Sigmoid colon (tissue), 7 donors: ENCODE data around the gene LPP. TPM values are rescaled to one million over a fixed set of nuclear protein-coding genes. Genes with fewer than 3 reads are reported as not detected.

ENCODE experiments used
- DNase-seq: peaks from one replicate; pipeline ENCODE4 v3.0.0-alpha.2; 2019
- H3K27ac ChIP-seq, 4 donors: fragments of 200-600 bp; sonication (generic); one replicate each; pipeline ENCODE4 v1.5.1; 2016 to 2019; ENCODE audit warnings: mild to moderate bottlenecking in 1 of 4
- H3K27me3 ChIP-seq, 3 donors: fragments of 200-600 bp; sonication (generic); one replicate each; pipeline ENCODE4 v1.5.1; 2019; ENCODE audit warnings: mild to moderate bottlenecking in 1 of 3
- H3K36me3 ChIP-seq, 4 donors: fragments of 200-600 bp; sonication (generic); one replicate each; pipeline ENCODE4 v1.5.1; 2016 to 2019
- H3K4me1 ChIP-seq, 4 donors: fragments of 200-600 bp; sonication (generic); one replicate each; pipeline ENCODE4 v1.5.1; 2017 to 2019
- H3K4me3 ChIP-seq, 4 donors: fragments of 200-600 bp; sonication (generic); one replicate each; pipeline ENCODE4 v1.5.1; 2017 to 2019; ENCODE audit warnings: mild to moderate bottlenecking in 2 of 4, moderate library complexity in 1 of 4
- H3K9me3 ChIP-seq, 4 donors: fragments of 200-600 bp in 3 of 4; sonication (generic) in 3 of 4; one replicate each; pipeline versions ENCODE4 v1.5.1 to v1.6.1; 2013 to 2019
- CTCF ChIP-seq, 4 experiments: fragments of 450-650 bp in 3 of 4; fragments of 200-600 bp in 1 of 4; IDR thresholded peaks; one replicate each; pipeline ENCODE4 v1.5.1; 2016 to 2019; ENCODE audit warnings: antibody characterized with exemption in 4 of 4, mild to moderate bottlenecking in 3 of 4, moderate library complexity in 2 of 4
- EP300 ChIP-seq, 4 donors: sonication (generic); formaldehyde crosslinking; IDR thresholded peaks; one replicate each; pipeline ENCODE4 v1.6.1; 2017; ENCODE audit warnings: antibody characterized with exemption in 4 of 4
- POLR2A ChIP-seq, 2 donors: fragments of 450-650 bp; IDR thresholded peaks; one replicate each; pipeline ENCODE4 v1.6.1; 2016; ENCODE audit warnings: antibody characterized with exemption in 2 of 2, mild to moderate bottlenecking in 2 of 2, moderate library complexity in 2 of 2
- POLR2AphosphoS5 ChIP-seq, 4 donors: sonication (generic); formaldehyde crosslinking; IDR thresholded peaks; one replicate each; pipeline ENCODE4 v1.6.1; 2017; ENCODE audit warnings: antibody characterized with exemption in 4 of 4
- WGBS, 2 donors: extraction: QIAGEN DNeasy Blood & Tissue Kit; methylation state at CpG; one replicate each; pipeline ENCODE4 v1.1.7; 2013; 5-methylcytosine and 5-hydroxymethylcytosine counted together
- intact Hi-C: fragments of 100-400 bp; cut with DNase I; formaldehyde crosslinking; loops from one replicate; pipeline ENCODE4 v1.15.1; 2023
- polyA plus RNA-seq, 3 donors: library from polyadenylated mRNA; stranded (reverse); fragments of 200-250 nt; gene quantifications; one replicate each; pipeline ENCODE4 v1.2.3, GENCODE V29; 2013
- total RNA-seq, 4 donors: library from RNA; depleted of rRNA; stranded (reverse); fragments of >200 nt; gene quantifications; one replicate each; pipeline ENCODE4 v1.1.0, GENCODE V29; 2016
- donor health status: healthy with polysubstance abuse.
- donor health status: Bipolar disorder and iron deficiency.
- donor health status: healthy.

The LPP gene
- total and polyA plus RNA-seq, 7 donors = 5.3 to 1,773 (median 824) TPM

DNA sequence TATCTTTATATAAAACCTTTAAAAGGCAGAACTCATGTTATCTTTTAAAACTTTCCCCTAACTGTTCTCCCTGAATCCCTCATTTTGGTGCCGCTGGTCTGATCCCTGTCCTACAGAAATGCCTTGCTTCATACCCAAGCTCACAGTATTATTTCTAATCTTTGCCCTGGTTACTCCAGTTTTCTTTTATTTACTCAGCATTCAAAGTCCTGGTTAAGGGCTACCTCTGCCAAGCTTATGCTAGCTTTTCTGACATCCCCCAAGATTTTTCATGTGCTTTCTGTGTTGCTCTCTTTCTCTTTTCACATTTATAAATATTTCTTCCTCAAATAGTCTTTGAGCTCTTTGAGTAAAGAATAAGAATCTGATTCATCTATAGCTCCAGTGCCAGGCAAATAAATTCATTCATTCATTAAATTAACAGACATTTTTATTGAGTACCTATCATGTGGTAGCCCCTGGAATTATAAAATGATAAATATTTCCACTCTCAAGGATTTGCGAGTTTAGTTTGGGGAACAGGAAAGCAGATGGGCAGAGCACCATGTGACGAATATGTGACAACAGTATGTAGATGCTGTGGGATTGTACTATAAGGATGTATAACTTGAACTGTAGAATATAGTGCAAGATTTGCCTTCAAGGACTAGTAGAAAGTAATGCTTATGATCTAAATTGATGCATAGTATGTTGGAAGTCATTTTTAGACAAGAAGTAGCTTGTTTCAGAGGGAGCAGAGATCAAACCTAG is 247.5 kb downstream of the LPP start:
- intact Hi-C loops = no loop called here
- Histone ChIP-seq H3K4me1 (peaks cover 0 to 86% (median 58%) of the 10 kb centered on the region in 4 donors), H3K9me3 (no peaks in the 10 kb centered on the region), H3K36me3 (peaks cover 0 to 5% (median 2%) of the 10 kb centered on the region in 4 donors), H3K27ac (peak overlapping the region in 2 of 4 donors; percentile 13 to 24), H3K4me3 (no peak overlapping the region), H3K27me3 (no peaks in the 10 kb centered on the region)
- 66 to 74% methylated on average over 3 of the region's 3 CpGs for WGBS, 2 donors
- no peak for DNase-seq
- no peak for TF ChIP-seq POLR2AphosphoS5 (IDR thresholded peaks at IDR 0.05)
- no peak for TF ChIP-seq POLR2A (IDR thresholded peaks at IDR 0.05)
- TF ChIP-seq EP300 (IDR thresholded peaks at IDR 0.05) = no peak
- TF ChIP-seq CTCF (IDR thresholded peaks at IDR 0.05) = no peak

GRCh38 chr3:188402229-188402628 is 248.3 kb downstream of the LPP start:
- intact Hi-C loops = no loop called here
- Histone ChIP-seq H3K4me3 (no peak overlapping the region), H3K4me1 (peaks cover 0 to 86% (median 56%) of the 10 kb centered on the region in 4 donors), H3K36me3 (peaks cover 0 to 10% (median 6%) of the 10 kb centered on the region in 4 donors), H3K27ac (no peak overlapping the region), H3K9me3 (no peaks in the 10 kb centered on the region), H3K27me3 (no peaks in the 10 kb centered on the region)
- TF ChIP-seq EP300 (IDR thresholded peaks at IDR 0.05) (no peak), CTCF (IDR thresholded peaks at IDR 0.05) (no peak), POLR2A (IDR thresholded peaks at IDR 0.05) (no peak), POLR2AphosphoS5 (IDR thresholded peaks at IDR 0.05) (no peak)
- no peak for DNase-seq

DNA sequence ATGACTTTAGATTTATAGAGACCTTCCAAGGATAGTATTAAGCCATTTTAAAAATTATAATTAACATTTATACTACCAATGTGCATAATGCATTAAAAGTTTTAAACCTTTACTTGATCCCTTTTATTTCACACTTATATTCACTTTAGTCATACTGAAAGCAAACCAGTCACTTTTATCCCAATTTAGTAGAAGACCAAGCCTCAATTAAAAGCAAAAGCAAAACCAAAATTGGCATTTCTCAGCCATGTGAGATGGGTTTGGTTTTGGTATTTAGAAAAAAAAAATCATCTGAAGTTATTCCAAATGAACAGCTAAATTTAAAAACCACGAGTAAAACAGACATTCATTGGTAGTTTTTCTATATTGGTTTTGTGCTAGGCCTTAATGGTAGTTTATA is 249.4 kb downstream of the LPP start:
- H3K27ac ChIP-seq = no peak overlapping the region
- no peak for DNase-seq
- no peak overlapping the region for H3K4me3 ChIP-seq
- H3K4me1 ChIP-seq = peaks cover 0 to 84% (median 48%) of the 10 kb centered on the region in 4 donors
- WGBS, 2 donors = 49 to 80% methylated on average over 1 of the region's 1 CpG
- H3K36me3 ChIP-seq = peaks cover 0 to 15% (median 7%) of the 10 kb centered on the region in 4 donors
- H3K9me3 ChIP-seq = no peaks in the 10 kb centered on the region
- H3K27me3 ChIP-seq = no peaks in the 10 kb centered on the region
- TF ChIP-seq EP300 (IDR thresholded peaks at IDR 0.05) (no peak), CTCF (IDR thresholded peaks at IDR 0.05) (no peak), POLR2A (IDR thresholded peaks at IDR 0.05) (no peak), POLR2AphosphoS5 (IDR thresholded peaks at IDR 0.05) (no peak)
- intact Hi-C loops = no loop called here

DNA sequence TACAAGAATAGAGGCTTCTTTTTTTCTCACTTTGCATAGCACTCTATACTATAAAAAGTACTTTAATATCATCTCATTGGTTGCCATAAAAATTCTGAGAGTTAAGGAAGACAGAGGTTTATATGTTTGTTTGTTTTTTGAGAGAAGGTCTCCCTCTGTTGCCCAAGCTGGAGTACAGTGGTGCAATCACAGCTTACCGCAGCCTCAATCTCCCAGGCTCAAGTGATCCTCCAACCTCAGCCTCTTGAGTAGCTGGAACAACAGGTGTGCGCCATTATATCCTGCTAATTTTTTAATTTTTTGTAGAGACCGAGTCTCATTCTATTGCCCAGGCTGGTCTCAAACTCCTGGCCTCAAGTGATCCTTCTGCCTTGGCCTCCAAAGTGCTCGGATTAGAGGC is 250.2 kb downstream of the LPP start:
- intact Hi-C loops = no loop called here
- Histone ChIP-seq H3K4me1 (peaks cover 0 to 81% (median 45%) of the 10 kb centered on the region in 4 donors), H3K27ac (peak overlapping the region in 3 of 4 donors; percentile 22 to 42 (median 40)), H3K4me3 (no peak overlapping the region), H3K9me3 (no peaks in the 10 kb centered on the region), H3K27me3 (no peaks in the 10 kb centered on the region), H3K36me3 (peaks cover 0 to 21% (median 7%) of the 10 kb centered on the region in 4 donors)
- DNase-seq = no peak
- no peak for TF ChIP-seq CTCF (IDR thresholded peaks at IDR 0.05)
- no peak for TF ChIP-seq EP300 (IDR thresholded peaks at IDR 0.05)
- TF ChIP-seq POLR2AphosphoS5 (IDR thresholded peaks at IDR 0.05) = no peak
- no peak for TF ChIP-seq POLR2A (IDR thresholded peaks at IDR 0.05)
- WGBS, 2 donors = 98% methylated on average over 4 of the region's 4 CpGs
